GM19372 (cell line): Measurements from ENCODE around the gene CYB5A.

Experiments used
- ATAC-seq: cut with Tn5 transposase; IDR thresholded peaks from one replicate; pipeline ENCODE4 v1.9.1; 2021; ENCODE audit warnings: mild to moderate bottlenecking, low read depth, moderate library complexity; ENCODE audit not compliant: unreplicated experiment

CYB5A gene

DNA sequence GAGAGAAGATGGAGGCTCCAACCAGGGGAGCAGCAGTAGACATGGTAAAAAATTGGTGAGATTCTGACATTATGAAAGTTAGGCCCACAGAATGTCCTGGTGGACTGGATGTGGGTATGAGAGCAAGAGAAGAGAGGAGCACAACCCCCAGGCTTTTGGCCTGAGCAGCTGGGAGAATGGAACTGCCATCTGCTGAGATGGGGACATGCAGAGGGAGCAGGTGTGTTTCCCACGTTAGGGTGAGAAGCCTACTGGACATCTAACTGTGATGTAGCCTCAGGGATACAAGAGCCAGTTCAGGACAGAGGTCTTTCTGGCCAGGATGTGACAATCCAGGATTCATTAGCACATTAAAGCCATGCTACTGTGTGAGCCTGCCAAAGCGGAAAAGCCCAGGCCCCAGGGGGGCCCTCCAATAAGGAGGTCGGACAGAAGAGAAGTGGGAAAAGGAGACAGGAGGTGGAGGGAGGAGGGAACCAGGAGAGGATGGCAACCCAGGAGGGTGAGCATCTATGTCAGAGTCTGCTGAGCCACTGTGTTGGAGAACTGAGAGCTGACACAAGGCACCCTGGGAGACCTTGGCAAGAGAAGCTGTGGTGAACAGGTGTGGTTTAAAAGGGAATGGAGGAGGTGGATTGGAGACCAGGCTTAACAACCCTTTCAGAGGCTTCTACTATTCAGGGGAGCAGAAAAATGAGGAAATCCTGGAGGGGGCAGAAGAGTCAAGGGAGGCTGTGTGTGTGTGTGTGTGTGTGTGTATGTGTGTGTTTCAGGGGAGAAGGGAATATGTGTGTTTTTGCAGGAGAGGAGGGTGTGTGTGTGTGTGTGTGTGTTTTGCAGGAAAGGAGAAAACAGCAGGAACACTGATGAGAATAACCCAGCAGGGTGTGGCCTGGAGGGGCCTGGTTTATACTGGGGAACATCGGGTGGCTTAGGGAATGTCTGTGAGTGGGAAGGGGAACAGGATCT, 10.5 kb downstream of the CYB5A start:
- no peak for ATAC-seq

- no peak for ATAC-seq
These were observed 12.8 kb downstream of the CYB5A start for GRCh38 chr18:74278983-74279382.

GRCh38 chr18:74278058-74278457, 13.7 kb downstream of the CYB5A start:
- ATAC-seq: no peak

DNA sequence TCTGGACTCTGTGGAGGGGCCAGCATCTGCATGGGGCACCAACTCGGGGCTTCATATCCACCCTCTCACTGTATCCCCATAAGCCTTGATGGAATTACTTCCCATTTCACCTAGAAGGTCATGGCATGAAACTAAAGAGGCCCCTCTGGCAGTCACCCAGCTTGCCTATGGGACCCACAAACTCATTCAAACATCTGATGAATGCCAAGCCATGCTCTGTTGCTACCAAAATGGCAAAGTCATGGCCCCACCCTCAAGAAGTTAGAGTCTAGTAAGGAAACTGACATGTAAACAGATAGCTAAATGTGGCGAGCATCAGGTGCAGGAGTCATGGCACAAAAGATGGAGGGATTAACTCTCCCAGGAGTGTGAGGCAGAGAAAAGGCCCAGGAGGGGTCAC, 14.5 kb downstream of the CYB5A start:
- ATAC-seq: no peak

- no peak for ATAC-seq
These were observed 15.2 kb downstream of the CYB5A start for GRCh38 chr18:74276609-74277008.

GRCh38 chr18:74275736-74276135, 16.0 kb downstream of the CYB5A start:
- no peak for ATAC-seq

DNA sequence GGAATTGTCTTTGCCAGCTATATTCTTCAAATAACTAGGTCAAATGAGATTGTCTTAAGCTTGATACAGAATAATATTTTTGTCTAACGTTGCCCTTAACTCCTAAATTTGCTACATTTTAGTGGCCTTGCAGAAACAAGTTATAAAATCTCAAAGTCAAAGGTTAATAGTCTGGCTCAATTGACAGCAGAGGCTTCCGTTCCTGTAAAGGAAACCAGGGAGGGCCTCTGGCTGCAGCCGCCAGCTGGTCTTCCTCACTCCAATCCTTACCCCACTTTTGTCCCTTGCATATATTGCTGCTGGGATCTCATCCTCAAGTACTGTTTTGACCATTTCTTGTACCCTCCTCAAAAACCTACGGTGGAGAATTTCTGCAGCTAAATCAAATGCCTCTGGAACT, 17.1 kb downstream of the CYB5A start:
- no peak for ATAC-seq

DNA sequence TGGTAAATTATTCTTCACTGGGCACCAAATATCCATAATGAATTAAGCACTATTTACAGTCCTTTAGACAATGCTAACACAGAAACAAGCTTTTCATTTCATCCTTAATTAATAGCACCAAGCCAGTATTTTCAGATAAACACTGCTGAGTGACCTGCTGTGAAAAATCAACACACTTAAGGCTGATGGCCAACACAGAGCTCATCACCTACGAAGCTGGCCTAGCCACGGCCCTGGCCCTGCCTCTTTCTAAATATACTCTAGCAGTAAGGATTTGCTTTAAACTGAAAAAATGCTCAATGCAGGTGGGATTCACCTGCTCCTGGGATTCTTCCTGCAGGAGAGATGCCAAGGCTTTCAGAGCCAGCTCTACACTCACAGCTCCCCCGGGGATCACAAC, 18.4 kb downstream of the CYB5A start:
- no peak for ATAC-seq

- no peak for ATAC-seq
These were observed 20.1 kb downstream of the CYB5A start for GRCh38 chr18:74271635-74272034.

DNA sequence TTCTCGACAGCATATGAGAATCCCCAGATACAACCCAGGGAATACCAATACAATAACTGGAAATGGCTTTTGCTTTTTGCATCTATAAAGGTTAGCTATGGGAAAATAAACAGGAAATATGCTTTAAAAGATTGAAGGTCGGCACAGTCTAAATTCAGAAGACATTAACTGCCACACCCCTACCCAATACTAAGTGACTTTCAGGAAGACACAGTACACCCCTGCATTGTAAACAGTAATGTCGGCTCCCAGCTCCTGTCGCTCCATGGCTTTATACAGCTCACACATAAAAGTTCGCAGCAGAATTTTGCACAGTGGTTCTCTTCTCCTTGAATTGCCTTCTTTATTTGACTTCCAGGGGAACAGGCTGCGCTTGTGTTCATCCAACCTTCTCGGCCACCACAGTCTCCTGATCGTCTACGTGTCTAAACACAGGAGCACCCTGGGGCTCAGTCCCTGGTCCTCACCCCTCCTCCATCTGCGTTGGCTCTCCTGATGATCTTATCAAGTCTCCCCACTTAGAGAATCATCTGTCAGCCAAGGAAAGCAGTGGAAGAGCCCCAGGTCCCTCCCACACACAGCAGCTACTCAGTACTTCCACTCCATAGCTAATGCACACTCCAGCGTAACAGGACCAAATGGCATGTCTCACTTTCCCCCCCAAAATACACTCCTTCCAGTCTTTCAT, 22.7 kb downstream of the CYB5A start:
- ATAC-seq: no peak

DNA sequence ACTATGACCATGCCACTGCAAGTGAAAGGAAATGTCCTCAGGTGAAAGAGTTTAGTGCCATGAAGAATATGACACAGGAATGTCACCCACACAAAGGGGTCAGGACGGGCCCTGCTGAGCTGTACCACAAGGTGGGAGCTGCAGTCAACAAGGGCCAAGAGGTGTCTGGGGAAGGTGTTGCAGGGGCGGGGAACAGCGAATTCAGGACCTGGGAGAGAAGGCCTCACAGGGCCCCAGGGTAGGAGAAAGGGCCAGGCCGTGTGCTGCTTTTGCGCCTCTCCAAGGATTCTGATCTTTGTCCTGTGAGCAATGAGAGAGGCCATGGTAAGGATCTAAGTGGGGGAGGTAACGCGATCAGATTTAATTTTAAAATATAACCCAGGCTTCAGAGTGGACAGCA, 23.6 kb downstream of the CYB5A start:
- no peak for ATAC-seq

GRCh38 chr18:74266161-74266560, 25.6 kb downstream of the CYB5A start:
- no peak for ATAC-seq

DNA sequence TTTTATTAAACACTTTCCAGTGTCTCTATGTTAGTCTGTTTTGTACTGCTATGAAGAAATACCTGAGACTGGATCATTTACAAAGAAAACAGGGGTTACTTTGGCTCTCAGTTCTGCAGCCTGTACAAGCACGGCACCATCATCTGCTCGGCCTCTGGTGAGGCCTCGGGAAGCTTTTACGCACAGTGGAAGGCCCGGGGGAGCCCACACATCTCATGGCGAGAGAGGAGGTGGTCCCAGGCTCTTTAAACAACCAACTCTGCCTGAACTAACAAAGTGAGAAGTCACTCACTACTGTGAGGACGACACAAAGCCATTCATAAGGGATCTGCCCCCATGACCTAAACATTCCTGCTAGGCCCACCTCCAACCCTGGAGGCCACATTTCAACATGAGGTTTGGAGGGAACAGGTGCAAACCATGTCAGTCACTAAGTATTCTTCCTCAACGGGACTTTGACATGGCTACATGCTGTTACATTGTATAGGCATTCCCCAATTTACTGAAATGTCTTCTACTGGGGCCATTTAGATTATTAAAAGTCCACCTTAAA, 26.1 kb downstream of the CYB5A start:
- no peak for ATAC-seq

DNA sequence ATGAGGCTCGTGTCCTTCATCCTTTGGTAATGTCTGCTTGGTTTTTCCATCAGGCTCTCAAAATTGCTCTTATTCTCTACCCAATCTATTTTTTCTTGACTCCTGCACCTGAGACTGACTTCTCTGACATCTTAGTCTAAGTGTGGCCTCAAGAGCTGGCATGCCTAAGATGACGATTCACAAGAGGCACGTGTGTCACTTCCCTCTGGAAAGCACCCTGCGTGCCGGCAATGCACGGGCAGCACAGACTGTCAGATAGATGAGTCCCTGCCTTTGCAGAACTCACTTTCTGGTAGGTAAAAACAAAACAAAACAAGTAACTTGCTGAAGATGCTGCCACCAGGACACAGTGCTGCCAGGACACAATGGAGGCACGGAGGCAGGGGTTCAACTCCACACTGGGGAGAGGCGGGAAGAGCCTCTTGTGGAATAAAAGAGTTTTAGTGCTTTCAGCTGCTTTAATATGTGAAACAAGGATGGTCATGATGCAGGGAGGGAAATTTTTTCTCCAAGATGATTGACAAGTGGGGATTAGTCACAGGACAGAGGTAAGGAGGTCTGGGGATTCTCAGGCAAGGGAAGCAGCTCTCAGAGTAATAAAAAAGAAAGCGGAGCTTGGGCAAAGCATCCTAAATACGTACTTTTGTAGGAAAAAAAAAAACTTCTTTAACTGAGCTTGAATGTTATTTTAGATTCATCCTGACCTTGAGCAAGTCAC, 27.3 kb downstream of the CYB5A start:
- peak; percentile 98 for ATAC-seq

DNA sequence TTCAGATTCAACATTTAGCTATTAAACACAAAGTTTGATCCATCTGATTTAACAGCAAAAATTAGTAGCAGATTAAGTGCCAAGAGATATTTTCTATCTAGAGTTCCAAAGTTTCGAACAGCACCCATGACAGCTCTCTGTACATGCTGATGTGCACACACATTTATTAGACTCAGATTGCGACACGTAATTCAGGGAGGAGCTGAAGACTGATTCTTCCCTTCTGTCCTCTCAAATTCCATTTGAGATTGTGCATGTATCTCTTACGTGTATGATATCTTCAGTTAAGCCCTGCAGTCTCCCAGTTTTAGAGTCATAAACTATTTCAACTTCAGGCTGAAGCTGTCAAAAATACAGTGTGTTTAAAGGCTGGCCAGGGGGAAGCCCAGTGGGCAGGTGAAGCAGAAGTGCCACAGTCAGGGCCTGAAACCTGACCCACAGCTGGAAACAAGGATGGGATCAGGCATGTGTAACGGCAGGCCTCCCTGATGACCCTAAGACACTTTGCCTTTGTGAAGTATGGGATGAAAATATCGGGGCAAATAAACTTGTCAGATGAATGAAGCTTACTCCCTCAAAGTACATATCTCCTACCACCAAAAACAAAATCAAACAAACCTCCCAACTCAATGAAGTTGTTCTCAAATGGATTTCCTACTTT, 30.6 kb downstream of the CYB5A start:
- ATAC-seq: no peak

GRCh38 chr18:74259347-74259746, 32.4 kb downstream of the CYB5A start:
- no peak for ATAC-seq

DNA sequence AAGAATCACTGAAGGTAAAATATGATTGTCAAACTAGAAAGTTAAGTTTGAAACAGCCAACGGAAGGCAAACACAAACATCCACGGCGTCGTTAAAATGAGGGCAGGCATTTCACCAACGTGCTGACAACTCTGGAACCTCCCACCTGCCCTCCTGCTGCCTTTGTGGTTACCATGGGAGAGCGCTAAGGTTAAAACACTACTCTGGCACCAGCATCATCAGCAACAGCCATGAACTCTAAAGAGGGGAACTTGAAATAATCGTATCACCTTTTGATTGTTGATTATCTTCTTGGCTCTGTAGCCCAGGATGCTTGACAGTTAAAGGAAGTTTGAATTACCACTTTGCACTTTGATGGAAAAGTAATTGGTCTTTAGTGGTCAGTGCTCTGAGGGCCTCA, 34.7 kb downstream of the CYB5A start:
- no peak for ATAC-seq

GRCh38 chr18:74256190-74256589, 35.6 kb downstream of the CYB5A start:
- ATAC-seq: no peak

DNA sequence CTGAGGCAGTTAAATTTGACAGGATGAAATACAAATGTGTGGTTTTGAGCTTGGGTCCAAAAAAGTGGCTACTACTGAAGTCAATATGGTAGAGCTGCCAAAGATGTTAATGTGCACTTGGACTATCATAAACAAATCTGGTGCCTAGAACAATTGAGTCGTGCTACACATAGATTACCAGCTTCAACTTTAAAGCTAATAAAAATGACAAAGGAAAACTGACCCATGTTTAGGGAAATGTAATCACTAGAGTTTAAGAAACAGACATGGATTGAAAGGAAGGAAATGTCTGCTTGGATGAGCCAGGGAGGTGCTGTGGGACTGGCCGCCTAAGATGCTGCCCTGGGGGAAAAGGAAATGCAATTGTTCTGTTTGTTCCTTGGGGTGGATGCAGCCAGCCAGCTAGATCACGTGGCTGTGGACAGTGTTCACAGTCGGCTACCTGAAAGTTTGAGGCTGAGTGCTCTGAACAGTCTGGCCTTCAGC, 36.6 kb downstream of the CYB5A start:
- ATAC-seq: no peak

DNA sequence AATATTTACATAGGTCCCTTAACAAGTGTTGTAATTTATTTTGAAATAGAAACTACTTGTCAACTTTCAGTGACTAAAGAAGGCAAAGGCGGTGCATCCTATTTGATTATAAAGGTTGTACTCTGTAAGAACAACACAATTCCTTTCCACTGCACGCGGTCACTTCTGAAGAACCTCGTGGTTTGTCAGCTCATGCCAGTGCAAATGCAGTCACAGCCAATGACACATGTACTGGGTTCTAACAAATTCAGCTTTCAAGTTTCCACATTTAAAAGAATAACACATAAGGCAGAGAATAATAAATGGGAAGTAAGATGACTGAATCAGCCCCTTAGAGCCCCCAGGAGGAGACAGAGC, 39.7 kb downstream of the CYB5A start:
- ATAC-seq: no peak
